ENCODE results near the gene PPP3R2. TPM values are rescaled to one million over a fixed set of nuclear protein-coding genes. Genes with fewer than 3 reads are reported as not detected.

PPP3R2 gene
- total RNA-seq, 1 experiment from 2014 or later, result not detected

DNA sequence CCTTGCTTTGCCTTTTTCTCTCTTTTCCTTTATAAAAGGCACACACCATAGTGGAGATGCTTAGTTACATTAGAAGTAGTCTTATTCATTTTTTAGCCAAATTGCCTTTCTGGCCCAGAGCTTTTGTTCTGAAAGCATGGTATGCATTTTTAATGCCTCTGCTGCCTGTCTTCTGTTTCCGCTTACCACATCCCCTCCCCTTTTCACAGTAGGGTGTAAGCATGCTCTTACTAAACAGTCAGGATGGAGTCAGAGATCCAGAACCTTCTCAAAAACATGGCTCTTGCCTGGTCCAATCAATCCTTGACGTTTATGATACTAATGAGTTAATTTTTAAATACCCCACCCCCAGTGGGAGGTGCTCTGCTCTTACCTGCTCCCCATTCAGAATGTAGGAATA lies 22.5 kb downstream of the PPP3R2 start:
- Histone ChIP-seq H3K4me1 (ENCODE audit: control insufficient read depth in 1 of 2, insufficient read depth in 2 of 2, low read length in 2 of 2) (no peaks in the 10 kb centered on the region), H4K20me1 (ENCODE audit: insufficient read depth) (no peaks in the 10 kb centered on the region), H2AFZ (ENCODE audit: low read depth, low read length, poor library complexity, severe bottlenecking) (no peak overlapping the region), H3K27ac (ENCODE audit: low read depth, low read length) (no peak overlapping the region), H3K9ac (ENCODE audit: low read length) (no peak overlapping the region), H3K27me3 (ENCODE audit: insufficient read depth, low read length) (no peaks in the 10 kb centered on the region), H3K4me3 (replicated peaks in 1 of 2; ENCODE audit: low read depth in 1 of 2, low read length in 2 of 2) (no peak overlapping the region), H3K9me3 (ENCODE audit: control insufficient read depth in 1 of 2, insufficient read depth in 1 of 2, low read depth in 1 of 2, low read length in 2 of 2) (no peaks in the 10 kb centered on the region), H3K9me2 (ENCODE audit: insufficient read depth) (no peaks in the 10 kb centered on the region), H3K79me2 (ENCODE audit: insufficient read depth, low read length) (no peaks in the 10 kb centered on the region), H3K36me3 (ENCODE audit: control insufficient read depth in 1 of 2, insufficient read depth in 2 of 2, low read length in 2 of 2) (no peaks in the 10 kb centered on the region; a peak in 2 of 4 replicates), H3K4me2 (ENCODE audit: low read length) (no peak overlapping the region)
- ChIA-PET CTCF (interaction anchor here (1.1 kb wide), 1 partner anchor 113 kb away, joined by 3 read pairs; no protein-coding TSS in a partner anchor), RAD21 (ENCODE audit: low non-redundant PET in 1 of 2, low total read pairs in 2 of 2, uncharacterized antibody in 2 of 2, unreplicated experiment in 2 of 2) (no interaction called here), POLR2A (no interaction called here)
- TF ChIP-seq CEBPB (IDR thresholded peaks at IDR 0.05; ENCODE audit: low read depth) (no peak), CBX3 (IDR thresholded peaks at IDR 0.05; ENCODE audit: low read depth) (no peak), ZNF274 (IDR thresholded peaks at IDR 0.05; ENCODE audit: low read depth, low read length) (no peak), POLR2AphosphoS5 (IDR thresholded peaks at IDR 0.05; ENCODE audit: low read depth, low read length) (no peak), EGR1 (IDR thresholded peaks at IDR 0.05; ENCODE audit: low read depth) (no peak), YY1 (IDR thresholded peaks at IDR 0.05; ENCODE audit: extremely low read depth, insufficient replicate concordance, low read depth, low read length) (no peak), ELF1 (IDR thresholded peaks at IDR 0.05; ENCODE audit: borderline replicate concordance, low read depth) (no peak), ZFX (IDR thresholded peaks at IDR 0.05) (no peak), FOSL1 (IDR thresholded peaks at IDR 0.05; ENCODE audit: low read depth) (no peak), SP1 (IDR thresholded peaks at IDR 0.05; ENCODE audit: low read depth) (no peak), TCF7L2 (IDR thresholded peaks at IDR 0.05; ENCODE audit: borderline replicate concordance, extremely low read depth, insufficient read depth, insufficient read length) (no peak), SRF (IDR thresholded peaks at IDR 0.05; ENCODE audit: low read depth) (no peak), SIN3A (IDR thresholded peaks at IDR 0.05; ENCODE audit: low read depth) (no peak), POLR2A (IDR thresholded peaks at IDR 0.05; ENCODE audit: borderline replicate concordance, extremely low read depth, insufficient read depth, insufficient read length) (no peak), JUND (IDR thresholded peaks at IDR 0.05) (no peak), EZH2 (IDR thresholded peaks at IDR 0.05) (no peak)
- TF ChIP-seq, protein P1, sequence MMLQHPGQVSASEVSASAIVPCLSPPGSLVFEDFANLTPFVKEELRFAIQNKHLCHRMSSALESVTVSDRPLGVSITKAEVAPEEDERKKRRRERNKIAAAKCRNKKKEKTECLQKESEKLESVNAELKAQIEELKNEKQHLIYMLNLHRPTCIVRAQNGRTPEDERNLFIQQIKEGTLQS (IDR thresholded peaks at IDR 0.05), result no peak
- TF ChIP-seq, protein P2, sequence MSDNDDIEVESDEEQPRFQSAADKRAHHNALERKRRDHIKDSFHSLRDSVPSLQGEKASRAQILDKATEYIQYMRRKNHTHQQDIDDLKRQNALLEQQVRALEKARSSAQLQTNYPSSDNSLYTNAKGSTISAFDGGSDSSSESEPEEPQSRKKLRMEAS (IDR thresholded peaks at IDR 0.05), result no peak
- TF ChIP-seq, protein P3, sequence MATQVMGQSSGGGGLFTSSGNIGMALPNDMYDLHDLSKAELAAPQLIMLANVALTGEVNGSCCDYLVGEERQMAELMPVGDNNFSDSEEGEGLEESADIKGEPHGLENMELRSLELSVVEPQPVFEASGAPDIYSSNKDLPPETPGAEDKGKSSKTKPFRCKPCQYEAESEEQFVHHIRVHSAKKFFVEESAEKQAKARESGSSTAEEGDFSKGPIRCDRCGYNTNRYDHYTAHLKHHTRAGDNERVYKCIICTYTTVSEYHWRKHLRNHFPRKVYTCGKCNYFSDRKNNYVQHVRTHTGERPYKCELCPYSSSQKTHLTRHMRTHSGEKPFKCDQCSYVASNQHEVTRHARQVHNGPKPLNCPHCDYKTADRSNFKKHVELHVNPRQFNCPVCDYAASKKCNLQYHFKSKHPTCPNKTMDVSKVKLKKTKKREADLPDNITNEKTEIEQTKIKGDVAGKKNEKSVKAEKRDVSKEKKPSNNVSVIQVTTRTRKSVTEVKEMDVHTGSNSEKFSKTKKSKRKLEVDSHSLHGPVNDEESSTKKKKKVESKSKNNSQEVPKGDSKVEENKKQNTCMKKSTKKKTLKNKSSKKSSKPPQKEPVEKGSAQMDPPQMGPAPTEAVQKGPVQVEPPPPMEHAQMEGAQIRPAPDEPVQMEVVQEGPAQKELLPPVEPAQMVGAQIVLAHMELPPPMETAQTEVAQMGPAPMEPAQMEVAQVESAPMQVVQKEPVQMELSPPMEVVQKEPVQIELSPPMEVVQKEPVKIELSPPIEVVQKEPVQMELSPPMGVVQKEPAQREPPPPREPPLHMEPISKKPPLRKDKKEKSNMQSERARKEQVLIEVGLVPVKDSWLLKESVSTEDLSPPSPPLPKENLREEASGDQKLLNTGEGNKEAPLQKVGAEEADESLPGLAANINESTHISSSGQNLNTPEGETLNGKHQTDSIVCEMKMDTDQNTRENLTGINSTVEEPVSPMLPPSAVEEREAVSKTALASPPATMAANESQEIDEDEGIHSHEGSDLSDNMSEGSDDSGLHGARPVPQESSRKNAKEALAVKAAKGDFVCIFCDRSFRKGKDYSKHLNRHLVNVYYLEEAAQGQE (IDR thresholded peaks at IDR 0.05; ENCODE audit: low read depth), result no peak
- TF ChIP-seq, protein P4, sequence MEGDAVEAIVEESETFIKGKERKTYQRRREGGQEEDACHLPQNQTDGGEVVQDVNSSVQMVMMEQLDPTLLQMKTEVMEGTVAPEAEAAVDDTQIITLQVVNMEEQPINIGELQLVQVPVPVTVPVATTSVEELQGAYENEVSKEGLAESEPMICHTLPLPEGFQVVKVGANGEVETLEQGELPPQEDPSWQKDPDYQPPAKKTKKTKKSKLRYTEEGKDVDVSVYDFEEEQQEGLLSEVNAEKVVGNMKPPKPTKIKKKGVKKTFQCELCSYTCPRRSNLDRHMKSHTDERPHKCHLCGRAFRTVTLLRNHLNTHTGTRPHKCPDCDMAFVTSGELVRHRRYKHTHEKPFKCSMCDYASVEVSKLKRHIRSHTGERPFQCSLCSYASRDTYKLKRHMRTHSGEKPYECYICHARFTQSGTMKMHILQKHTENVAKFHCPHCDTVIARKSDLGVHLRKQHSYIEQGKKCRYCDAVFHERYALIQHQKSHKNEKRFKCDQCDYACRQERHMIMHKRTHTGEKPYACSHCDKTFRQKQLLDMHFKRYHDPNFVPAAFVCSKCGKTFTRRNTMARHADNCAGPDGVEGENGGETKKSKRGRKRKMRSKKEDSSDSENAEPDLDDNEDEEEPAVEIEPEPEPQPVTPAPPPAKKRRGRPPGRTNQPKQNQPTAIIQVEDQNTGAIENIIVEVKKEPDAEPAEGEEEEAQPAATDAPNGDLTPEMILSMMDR (IDR thresholded peaks at IDR 0.05 in 2 of 3, conservative IDR thresholded peaks at IDR 0.05 in 1 of 3; ENCODE audit: borderline replicate concordance in 1 of 3, insufficient read depth in 1 of 3, low read depth in 2 of 3, low read length in 2 of 3), result no peak
- DNase-seq (ENCODE audit: low read depth, low spot score) (no peak), ATAC-seq (no peak)
- intact Hi-C loops (cut with micrococcal nuclease), result no loop called here
- BruUV-seq (replicated peaks), result no TSS peak

Data from HCT116 (cell line).